Mesenchymal stem cell (in vitro differentiated cells and primary cell): Measurements from ENCODE around the gene PDPR.
"Not testable (repeated sequence)": the region's sequence is repeated elsewhere in the genome, so short reads cannot be mapped to it uniquely, and the experiment has no call there.

Source experiments
- DNase-seq: peaks from one replicate; pipeline ENCODE4 v3.0.0-alpha.2; 2013
- H2AFZ ChIP-seq: one replicate; pipeline ENCODE4 v1.6.1; 2013; ENCODE audit warnings: low read depth, mild to moderate bottlenecking, control low read depth, inconsistent platforms, low read length, moderate library complexity
- H2AK5ac ChIP-seq: 2 replicates; pipeline ENCODE4 v1.6.1; 2013; ENCODE audit warnings: low read length, moderate library complexity, mild to moderate bottlenecking, inconsistent platforms; ENCODE audit not compliant: severe bottlenecking
- H2BK120ac ChIP-seq: one replicate; pipeline ENCODE4 v1.6.1; 2013; ENCODE audit warnings: low read depth, mild to moderate bottlenecking, inconsistent platforms, low read length, moderate library complexity
- H2BK12ac ChIP-seq, 2 experiments: one replicate each; pipeline ENCODE4 v1.6.1; 2013; ENCODE audit warnings: inconsistent platforms in 2 of 2, low read length in 2 of 2, mild to moderate bottlenecking in 2 of 2, moderate library complexity in 2 of 2, control low read depth in 1 of 2
- H2BK15ac ChIP-seq: one replicate; pipeline ENCODE4 v1.6.1; 2013; ENCODE audit warnings: mild to moderate bottlenecking, low read depth, inconsistent platforms; ENCODE audit not compliant: poor library complexity, severe bottlenecking
- H2BK5ac ChIP-seq: 2 replicates; pipeline ENCODE4 v1.6.1; 2013; ENCODE audit warnings: low read depth, mild to moderate bottlenecking, low read length, control low read depth, inconsistent platforms; ENCODE audit not compliant: poor library complexity, severe bottlenecking
- H3K14ac ChIP-seq, 2 experiments: one replicate each; pipeline ENCODE4 v1.6.1; 2013; ENCODE audit warnings: inconsistent platforms in 2 of 2, low read length in 2 of 2, control low read depth in 1 of 2, mild to moderate bottlenecking in 1 of 2, moderate library complexity in 1 of 2
- H3K18ac ChIP-seq, 2 experiments: one replicate each; pipeline ENCODE4 v1.6.1; 2013; ENCODE audit warnings: inconsistent platforms in 2 of 2, low read length in 2 of 2, control low read depth in 1 of 2, low read depth in 1 of 2, mild to moderate bottlenecking in 1 of 2
- H3K23ac ChIP-seq, 2 experiments: one replicate each; pipeline ENCODE4 v1.6.1; 2013; ENCODE audit warnings: inconsistent platforms in 2 of 2, low read length in 2 of 2, mild to moderate bottlenecking in 2 of 2, moderate library complexity in 2 of 2, control low read depth in 1 of 2
- H3K27ac ChIP-seq: 2 replicates; pipeline ENCODE4 v1.5.1; 2013; ENCODE audit warnings: mild to moderate bottlenecking, moderate library complexity, low read length, control low read depth, inconsistent platforms; ENCODE audit not compliant: poor library complexity, severe bottlenecking
- H3K27me3 ChIP-seq, 2 experiments: 2 replicates each; pipeline versions ENCODE4 v1.6.1 to v1.7.0; 2013; ENCODE audit warnings: low read length in 2 of 2, mild to moderate bottlenecking in 2 of 2, moderate library complexity in 2 of 2, control low read depth in 1 of 2, inconsistent platforms in 1 of 2; ENCODE audit not compliant: control insufficient read depth in 1 of 2, insufficient read depth in 1 of 2
- H3K36me3 ChIP-seq, 2 experiments: 2 replicates each; pipeline versions ENCODE4 v1.6.1 to v1.7.0; 2013; ENCODE audit warnings: low read length in 2 of 2, control low read depth in 1 of 2, inconsistent platforms in 1 of 2, low read depth in 1 of 2, mild to moderate bottlenecking in 1 of 2; ENCODE audit not compliant: insufficient read depth in 2 of 2, control insufficient read depth in 1 of 2
- H3K4ac ChIP-seq, 2 experiments: one replicate each; pipeline ENCODE4 v1.6.1; 2013; ENCODE audit warnings: inconsistent platforms in 2 of 2, low read length in 2 of 2, mild to moderate bottlenecking in 2 of 2, moderate library complexity in 2 of 2, control low read depth in 1 of 2, low read depth in 1 of 2
- H3K4me1 ChIP-seq: 2 replicates; pipeline ENCODE4 v1.6.1; 2013; ENCODE audit warnings: low read depth, low read length, control low read depth; ENCODE audit not compliant: control insufficient read depth, insufficient read depth
- H3K4me2 ChIP-seq: 2 replicates; pipeline ENCODE4 v1.6.1; 2013; ENCODE audit warnings: low read length, mild to moderate bottlenecking, inconsistent platforms; ENCODE audit not compliant: poor library complexity, severe bottlenecking
- H3K4me3 ChIP-seq, 2 experiments: 2 replicates each; pipeline versions ENCODE4 v1.5.1 to v1.7.0; 2013; ENCODE audit warnings: low read length in 2 of 2, mild to moderate bottlenecking in 2 of 2, control low read depth in 1 of 2, low read depth in 1 of 2; ENCODE audit not compliant: insufficient read depth in 1 of 2
- H3K79me1 ChIP-seq: replicated peaks from 2 replicates; pipeline ENCODE4 v1.6.1; 2013; ENCODE audit warnings: mild to moderate bottlenecking, control low read depth, low read length, inconsistent platforms; ENCODE audit not compliant: poor library complexity, severe bottlenecking
- H3K9ac ChIP-seq: 2 replicates; pipeline ENCODE4 v1.7.0; 2013; ENCODE audit warnings: mild to moderate bottlenecking, low read length, moderate library complexity
- H3K9me3 ChIP-seq: 2 replicates; pipeline ENCODE4 v1.7.0; 2013; ENCODE audit warnings: mild to moderate bottlenecking, low read length; ENCODE audit not compliant: control insufficient read depth
- H4K8ac ChIP-seq: one replicate; pipeline ENCODE4 v1.6.1; 2013; ENCODE audit warnings: inconsistent platforms, mild to moderate bottlenecking, low read length, moderate library complexity
- H4K91ac ChIP-seq: one replicate; pipeline ENCODE4 v1.6.1; 2013; ENCODE audit warnings: mild to moderate bottlenecking, low read length, inconsistent platforms
- WGBS: methylation state at CpG from one replicate; pipeline ENCODE4 v1.1.7; 2013; ENCODE audit warnings: mixed read lengths; 5-methylcytosine and 5-hydroxymethylcytosine counted together

PDPR gene

GRCh38 chr16:70123822-70124221 is 9.7 kb downstream of the PDPR start:
- H3K4me3 ChIP-seq, H3K23ac ChIP-seq, H3K4ac ChIP-seq, H2BK15ac ChIP-seq, H3K14ac ChIP-seq, H3K18ac ChIP-seq, H2BK120ac ChIP-seq, H3K4me2 ChIP-seq, H3K27ac ChIP-seq, H4K8ac ChIP-seq, H3K9ac ChIP-seq, H3K4me1 ChIP-seq, DNase-seq, H2AFZ ChIP-seq, H2BK12ac ChIP-seq, H2AK5ac ChIP-seq, H3K27me3 ChIP-seq, H2BK5ac ChIP-seq, H3K9me3 ChIP-seq, H4K91ac ChIP-seq: not testable (repeated sequence)
- peaks cover 38 to 57% of the 10 kb centered on the region in 2 experiments for H3K36me3 ChIP-seq
- 94% methylated on average over 14 of the region's 14 CpGs for WGBS
- H3K79me1 ChIP-seq: peaks cover 12% of the 10 kb centered on the region

GRCh38 chr16:70126226-70126625 is 12.1 kb downstream of the PDPR start:
- H2BK120ac ChIP-seq, DNase-seq, H2BK15ac ChIP-seq, H3K4me2 ChIP-seq, H3K14ac ChIP-seq, H4K8ac ChIP-seq, H3K18ac ChIP-seq, H3K4ac ChIP-seq, H3K27ac ChIP-seq, H2BK5ac ChIP-seq, H2AK5ac ChIP-seq, H3K4me3 ChIP-seq, H3K9me3 ChIP-seq, H3K9ac ChIP-seq, H4K91ac ChIP-seq, H3K4me1 ChIP-seq, H2BK12ac ChIP-seq, H3K27me3 ChIP-seq, H2AFZ ChIP-seq, H3K23ac ChIP-seq, H3K79me1 ChIP-seq: not testable (repeated sequence)
- 97% methylated on average over 11 of the region's 11 CpGs for WGBS
- peaks cover 43 to 71% of the 10 kb centered on the region in 2 experiments for H3K36me3 ChIP-seq

- not testable (repeated sequence) for H2BK15ac ChIP-seq, H2BK12ac ChIP-seq, H2AFZ ChIP-seq, H4K91ac ChIP-seq, DNase-seq, H3K9me3 ChIP-seq, H3K4me3 ChIP-seq, H3K4me2 ChIP-seq, H3K4me1 ChIP-seq, H2BK120ac ChIP-seq, H3K79me1 ChIP-seq, H3K27me3 ChIP-seq, H2AK5ac ChIP-seq, H3K14ac ChIP-seq, H2BK5ac ChIP-seq, H3K23ac ChIP-seq, H3K9ac ChIP-seq, H3K18ac ChIP-seq, H3K27ac ChIP-seq, H4K8ac ChIP-seq, H3K4ac ChIP-seq
- WGBS: 92% methylated on average over 5 of the region's 5 CpGs
- peaks cover 38 to 69% of the 10 kb centered on the region in 2 experiments for H3K36me3 ChIP-seq
Measured at GRCh38 chr16:70127706-70128105, 13.6 kb downstream of the PDPR start.

- not testable (repeated sequence) for H3K9me3 ChIP-seq, H2BK15ac ChIP-seq, H3K4me2 ChIP-seq, H3K4me3 ChIP-seq, H3K23ac ChIP-seq, H3K14ac ChIP-seq, H2AK5ac ChIP-seq, H3K27ac ChIP-seq, H3K9ac ChIP-seq, H3K79me1 ChIP-seq, H2AFZ ChIP-seq, H2BK12ac ChIP-seq, H4K91ac ChIP-seq, H2BK120ac ChIP-seq, H2BK5ac ChIP-seq, H4K8ac ChIP-seq, DNase-seq, H3K27me3 ChIP-seq, H3K4ac ChIP-seq, H3K4me1 ChIP-seq, H3K18ac ChIP-seq
- 90% methylated on average over 2 of the region's 10 CpGs for WGBS
- peaks cover 43 to 65% of the 10 kb centered on the region in 2 experiments for H3K36me3 ChIP-seq
Measured at GRCh38 chr16:70128844-70129243, 14.7 kb downstream of the PDPR start.
